Occipital lobe (tissue), 2 donors: Measurements from ENCODE around the gene IGSF22. TPM values are rescaled to one million over a fixed set of nuclear protein-coding genes. Genes with fewer than 3 reads are reported as not detected.

ENCODE experiments used
- DNase-seq: peaks from one replicate; lab custom pipeline; 2025; lab: John Stamatoyannopoulos, UW
- total RNA-seq: library from RNA; depleted of rRNA; stranded (reverse); fragments of >200 nt; gene quantifications from one replicate; pipeline ENCODE4 v1.2.3, GENCODE V29; 2014

Gene IGSF22
- 0.16 TPM for total RNA-seq

DNA sequence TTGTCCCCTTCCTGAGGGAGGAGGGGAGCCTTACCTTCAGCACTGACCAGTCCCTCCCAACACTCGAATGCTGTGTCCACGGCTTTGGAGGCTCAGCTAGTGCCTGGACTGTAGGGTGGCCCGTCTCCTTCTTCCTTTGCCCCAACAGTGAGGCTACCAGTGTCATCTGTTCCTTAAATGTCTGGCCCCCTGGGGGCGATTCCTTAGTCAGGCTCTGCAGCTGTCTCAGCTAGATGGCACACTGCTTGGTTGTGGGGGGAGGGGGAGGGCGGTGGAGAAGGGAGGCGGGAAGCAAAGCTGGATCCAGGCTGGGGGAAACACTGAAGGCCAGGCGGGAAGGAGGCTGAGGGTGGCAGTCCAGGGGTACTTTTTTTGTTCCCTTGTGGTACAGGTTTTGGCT, at the start of gene IGSF22:
Gene IGSF22 (minus strand): TSS at position 149 of the 400 bp plus-strand sequence. CDS start 1,952 bp downstream, outside the sequence.
- no peak for DNase-seq

DNA sequence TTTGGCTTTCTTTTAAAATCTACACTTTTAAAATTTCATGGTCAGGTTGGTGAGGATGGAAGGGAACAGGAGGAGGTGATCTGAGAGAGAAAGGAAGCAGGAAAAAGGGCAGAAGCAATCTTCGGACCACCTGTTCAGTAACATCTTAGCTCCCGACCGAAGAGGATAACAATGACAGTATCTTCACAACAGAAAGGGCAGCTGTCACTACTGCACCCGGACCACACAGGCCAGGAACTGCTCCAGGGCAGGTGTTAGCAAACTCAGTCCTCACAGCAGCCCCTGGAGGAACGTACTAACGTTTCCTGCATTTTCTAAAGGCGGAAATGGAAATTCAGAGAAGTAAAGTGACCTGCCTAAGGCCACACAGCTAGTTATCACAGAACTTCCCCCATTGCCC, 48.8 kb upstream of the IGSF22 start:
- no peak for DNase-seq

DNA sequence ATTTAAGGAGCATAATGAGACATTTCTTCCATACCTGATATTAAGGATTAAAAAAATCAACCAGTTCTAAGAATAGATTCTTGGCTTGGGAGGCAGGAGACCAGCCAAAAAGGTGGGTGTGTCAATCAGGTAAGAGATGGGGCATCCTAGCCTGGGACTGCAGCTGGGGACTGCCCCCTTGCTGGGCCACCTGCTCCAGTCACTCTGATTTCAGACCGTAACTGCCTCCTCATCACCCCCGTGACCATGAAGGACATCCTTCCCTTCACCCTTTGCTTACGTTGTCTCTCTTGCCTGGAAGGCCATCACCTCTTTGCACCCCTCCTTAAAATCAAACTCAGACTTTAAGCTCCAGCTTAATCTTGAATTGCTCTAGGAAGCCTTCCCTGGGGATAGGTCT, 47.7 kb upstream of the IGSF22 start:
- DNase-seq: no peak

DNA sequence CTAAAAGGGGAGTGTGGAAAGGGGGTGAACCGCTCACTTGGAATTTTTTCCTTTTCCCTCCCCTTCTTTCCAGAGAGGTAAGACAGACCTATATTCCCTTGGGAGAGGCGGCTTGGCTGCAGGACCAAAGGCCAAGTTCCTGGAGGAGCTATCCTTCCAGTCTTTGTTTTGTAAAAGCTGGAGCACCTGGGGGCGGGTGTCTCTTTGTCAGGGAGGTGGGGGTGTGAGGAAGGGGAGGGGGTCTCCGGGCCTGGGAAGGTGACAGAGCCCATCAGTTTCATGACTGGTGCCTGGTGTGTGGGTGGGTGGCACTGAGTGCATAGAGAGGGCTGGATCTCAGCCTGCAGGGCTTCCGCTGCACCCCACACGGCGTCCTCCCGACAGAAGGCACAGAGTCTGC, 47.1 kb upstream of the IGSF22 start:
- DNase-seq: no peak

DNA sequence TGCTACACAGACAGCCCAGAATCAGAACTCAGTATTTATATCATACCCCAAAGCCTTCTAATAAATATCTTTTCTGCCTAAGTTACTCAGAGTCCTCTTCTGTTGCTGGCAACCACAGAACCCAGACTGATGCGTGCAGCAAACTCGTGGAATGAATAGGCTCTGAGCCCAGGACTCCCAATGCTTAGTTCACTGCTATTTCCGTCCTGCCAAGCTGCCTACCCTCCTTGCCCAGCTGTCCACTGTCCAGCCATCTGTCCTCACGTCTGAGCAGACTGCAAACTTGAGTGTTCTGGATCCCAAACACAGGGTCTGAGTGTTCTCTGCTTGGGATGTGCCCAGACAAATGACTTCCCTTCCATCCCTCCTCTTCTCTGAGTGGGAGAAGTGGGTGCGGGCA, 46.2 kb upstream of the IGSF22 start:
- DNase-seq: peak; percentile 69

DNA sequence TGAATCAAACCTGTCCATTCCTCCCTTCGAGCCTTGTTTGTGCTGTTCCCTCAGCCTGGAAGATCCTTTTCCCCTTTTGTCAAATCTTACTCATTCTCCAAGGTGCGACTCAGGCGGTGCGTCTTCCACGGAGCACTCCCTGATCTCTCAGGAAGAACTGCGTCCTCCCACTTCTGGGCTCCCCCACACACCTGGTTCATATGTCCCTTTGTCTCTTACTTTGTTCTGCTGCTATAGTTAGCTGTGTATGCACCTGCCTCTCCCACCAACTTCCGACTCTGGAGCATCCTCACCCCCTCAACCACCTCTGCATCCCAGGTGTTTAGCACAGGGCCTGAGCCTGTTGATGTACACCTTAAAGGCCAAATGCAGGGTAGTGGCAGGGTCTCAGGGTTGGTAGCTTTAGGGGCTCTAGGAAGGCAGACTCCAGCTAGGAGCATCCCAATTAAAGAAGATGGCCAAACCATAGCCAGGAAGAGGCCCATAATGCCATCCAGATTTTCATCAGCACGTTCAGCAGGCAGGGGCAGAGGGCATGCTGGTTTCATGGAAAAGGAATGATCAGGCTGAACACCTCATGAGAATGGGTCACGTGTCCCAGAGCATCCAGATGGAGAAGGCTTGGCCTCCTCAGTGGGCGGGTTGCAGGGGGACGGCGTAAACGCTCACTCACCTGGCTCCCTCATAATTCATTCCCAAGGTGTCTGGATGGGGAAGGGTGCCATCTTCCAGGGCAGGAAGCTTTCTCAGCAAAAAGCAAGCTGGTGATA, 45.5 kb upstream of the IGSF22 start:
- DNase-seq: no peak

DNA sequence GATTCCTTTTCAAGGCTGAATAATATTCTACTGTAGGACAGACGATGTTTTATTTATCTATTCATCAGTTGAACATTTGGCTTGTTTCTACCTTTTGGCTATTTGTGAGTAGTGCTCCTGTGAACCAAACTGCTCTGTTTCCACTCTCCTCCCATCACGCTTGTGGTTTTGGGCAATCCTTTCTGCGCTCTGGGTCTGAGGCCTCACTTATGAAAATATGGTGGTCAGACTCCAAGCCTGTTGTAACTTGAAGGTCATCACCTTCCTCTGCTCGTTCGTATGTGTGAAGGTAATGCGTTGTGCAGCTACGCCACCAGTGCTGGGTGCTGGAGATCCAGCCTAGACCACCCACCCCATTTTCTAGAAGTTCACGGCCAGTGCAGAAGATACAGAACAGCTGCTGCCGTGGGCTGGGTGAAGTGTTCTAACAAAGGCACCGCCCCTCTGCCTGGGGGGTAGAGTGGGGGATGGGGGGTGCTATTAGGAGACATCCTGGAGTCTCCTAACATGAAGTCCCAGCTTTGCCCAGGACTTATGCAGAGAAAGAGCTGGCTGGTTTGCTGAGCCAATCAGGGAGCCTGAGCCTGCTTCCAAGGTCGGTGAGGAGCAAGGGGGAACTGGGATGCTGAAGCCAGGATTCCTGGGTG, 44.6 kb upstream of the IGSF22 start:
- no peak for DNase-seq

DNA sequence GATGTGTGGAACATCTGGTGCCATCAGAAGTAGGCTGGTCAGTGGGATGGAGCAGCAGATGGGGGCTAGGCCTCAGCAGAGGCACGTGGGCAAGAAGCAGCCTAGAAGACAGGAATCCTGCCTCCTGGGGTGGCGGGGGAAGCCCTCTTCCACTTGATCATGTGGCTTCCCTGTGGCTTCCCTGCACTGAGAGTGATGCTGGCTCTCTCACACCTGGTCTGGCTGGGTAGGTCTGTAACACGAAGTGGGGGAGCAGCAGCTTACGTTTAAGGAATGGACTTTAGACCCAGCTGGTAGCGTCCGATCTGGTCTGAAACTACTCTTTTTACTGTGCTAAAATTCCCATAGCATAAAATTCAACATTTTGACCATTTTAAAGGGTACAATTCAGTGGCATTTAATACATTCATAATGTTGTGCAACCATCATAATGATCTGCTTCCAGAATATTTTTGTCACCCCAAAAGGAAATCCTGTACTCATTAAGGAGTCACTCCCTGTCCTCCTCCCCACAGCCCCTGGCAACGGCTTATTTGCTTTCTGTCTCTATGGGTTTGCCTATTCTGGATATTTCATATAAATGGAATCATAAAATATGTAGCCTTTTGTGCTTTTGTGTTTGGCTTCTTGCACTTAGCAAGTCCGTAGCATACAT, 43.9 kb upstream of the IGSF22 start:
- no peak for DNase-seq

DNA sequence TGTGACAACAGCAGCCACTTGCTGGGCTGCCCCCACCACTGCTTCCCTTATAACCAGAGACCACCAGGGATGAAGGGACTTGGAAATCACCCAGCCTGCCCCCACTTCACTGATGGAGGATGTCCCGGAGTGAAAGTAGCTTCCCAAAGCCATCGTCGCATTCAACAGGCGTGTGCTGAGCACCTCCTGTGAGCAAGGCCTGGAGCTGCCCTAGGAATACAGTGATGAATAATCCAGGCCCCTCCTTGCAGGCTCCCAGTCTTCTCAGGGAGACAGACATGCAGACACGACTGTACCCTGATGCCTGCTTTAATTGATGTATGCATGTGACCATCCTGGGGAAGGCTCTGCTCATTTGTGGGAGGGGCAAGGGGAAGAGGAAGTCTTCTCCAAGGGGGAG, 43.0 kb upstream of the IGSF22 start:
- no peak for DNase-seq

DNA sequence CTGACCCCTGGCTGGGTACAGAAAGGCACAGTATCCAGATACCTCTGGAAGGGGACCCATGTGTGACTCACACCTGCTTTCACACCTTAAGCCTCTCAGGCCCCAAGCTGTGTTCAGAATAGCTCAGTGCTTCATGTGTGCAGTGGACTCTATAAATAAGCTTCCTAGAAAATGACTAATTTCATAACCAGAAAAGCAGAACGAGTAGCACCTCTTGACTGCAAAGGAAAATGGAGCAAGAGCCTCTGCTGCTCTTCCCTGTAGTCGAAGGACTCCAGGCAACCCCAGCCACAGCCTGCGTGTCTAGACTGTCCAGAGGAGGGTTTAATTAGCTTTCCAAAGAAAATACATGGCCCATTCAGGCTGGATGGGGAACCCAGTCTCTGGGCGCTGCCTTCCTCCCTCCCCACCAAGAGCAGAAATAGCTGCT, 42.5 kb upstream of the IGSF22 start:
- peak; percentile 73 for DNase-seq

DNA sequence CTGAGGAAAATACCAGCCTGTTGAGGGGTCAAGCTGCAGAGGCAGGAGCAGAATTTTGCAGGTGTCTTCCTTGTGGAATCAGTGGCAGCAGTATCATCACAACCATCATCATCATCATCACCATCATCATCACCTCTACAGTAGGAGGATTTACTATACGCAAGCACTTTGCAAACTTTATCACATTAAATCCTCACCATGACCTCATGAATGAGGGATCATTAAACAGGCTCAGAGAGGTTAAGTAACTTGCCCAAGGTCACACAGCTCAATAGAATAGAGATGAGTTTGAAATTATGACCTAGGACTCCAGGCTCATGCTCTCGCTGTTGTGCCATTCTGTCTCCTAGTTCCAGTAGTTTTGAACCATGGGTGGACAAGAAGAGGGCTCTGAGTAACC, 40.0 kb upstream of the IGSF22 start:
- DNase-seq: no peak

DNA sequence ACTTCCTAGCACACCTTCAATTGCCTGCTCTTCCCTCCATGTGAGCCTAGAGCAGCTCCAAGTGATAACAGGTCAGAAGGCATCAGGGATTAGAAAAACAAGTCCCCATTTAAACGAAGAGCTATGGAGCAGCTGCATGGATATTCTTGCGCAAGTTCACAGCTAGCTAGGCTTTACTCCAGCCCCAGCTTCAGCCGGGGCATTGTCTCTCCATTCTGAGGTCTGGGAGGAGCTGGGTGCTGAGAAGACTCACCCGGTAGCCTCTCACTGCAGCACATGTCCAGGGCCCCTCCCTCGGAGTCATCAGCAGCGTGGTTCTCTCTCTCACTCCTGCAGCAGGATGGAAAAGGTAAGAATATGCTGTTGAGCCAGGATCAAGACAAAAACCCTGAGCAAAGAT, 39.6 kb upstream of the IGSF22 start:
- no peak for DNase-seq

DNA sequence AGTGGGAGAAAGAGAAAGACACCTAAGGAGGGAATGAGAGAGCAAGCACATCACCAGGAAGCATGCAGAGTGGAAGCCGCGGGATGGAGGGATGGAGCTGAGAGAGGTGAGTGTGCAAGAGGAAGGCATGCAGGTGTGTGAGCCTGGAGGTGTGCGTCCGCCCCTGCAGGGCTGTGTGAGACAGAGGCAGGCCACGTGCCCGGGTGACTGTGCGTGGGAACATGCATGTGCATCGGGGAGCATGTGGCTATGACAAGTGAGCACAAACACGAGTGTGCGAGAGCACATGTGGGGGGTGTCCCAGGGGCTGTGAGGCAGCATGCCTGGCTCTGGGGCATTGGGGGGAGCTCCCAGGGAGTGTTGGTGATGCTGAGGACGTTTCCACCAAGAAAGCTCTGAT, 35.8 kb upstream of the IGSF22 start:
- no peak for DNase-seq

DNA sequence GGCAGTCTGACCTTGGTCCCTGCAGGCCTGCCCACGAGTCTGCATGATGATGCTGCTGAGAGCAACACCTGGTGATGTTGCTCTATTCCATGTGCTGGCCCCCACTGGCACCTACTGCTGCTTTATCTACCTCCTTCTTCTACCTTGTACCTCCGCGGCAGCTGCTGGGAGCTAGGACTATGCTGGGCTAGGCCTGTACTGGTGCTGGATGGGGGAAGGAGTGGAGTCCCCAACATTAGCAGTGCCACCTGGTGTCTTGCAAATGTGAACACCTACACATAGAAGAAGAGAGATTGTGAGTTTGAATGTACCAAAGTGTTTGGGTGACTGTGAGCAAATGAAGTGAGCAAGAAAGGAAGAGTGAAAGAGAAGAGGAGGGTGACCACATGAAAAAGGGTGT, 35.2 kb upstream of the IGSF22 start:
- no peak for DNase-seq

DNA sequence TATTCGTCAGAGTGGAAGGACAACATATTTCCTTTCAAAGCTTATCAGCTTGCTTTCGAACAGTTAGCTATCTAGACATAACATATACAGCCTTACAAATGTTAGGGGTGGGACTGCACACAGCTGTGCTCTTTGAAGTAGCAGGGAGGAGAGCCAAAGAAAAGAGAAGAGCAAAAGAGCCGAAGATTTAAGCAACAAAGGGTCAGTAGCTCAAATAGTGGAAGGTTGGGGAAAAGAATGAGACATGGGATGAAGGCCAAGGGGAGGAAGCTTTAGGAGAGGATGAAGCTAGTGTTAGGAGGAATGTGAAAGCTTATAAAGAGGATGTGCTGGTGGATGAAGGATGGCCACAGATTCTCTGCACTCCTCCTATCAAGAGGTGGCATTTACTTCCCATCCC, 31.8 kb upstream of the IGSF22 start:
- no peak for DNase-seq

DNA sequence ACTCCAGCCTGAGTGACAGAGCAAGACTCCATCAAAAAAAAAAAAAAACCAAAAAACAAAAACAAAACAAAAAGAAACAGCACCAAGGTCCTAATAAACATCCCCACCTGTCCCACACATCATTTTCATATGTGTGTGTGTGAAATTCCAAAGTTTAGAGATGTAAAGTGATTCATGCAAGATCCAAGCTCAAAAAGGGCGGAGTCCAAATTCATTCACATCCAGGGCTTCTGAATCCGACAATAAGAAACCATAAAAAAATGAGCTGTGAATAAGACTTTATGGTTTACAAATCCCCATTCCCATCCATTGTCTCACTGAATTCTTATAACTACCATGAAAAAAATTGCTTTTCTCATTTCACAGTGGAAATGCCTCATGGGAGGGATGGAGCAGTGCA, 30.9 kb upstream of the IGSF22 start:
- DNase-seq: no peak

DNA sequence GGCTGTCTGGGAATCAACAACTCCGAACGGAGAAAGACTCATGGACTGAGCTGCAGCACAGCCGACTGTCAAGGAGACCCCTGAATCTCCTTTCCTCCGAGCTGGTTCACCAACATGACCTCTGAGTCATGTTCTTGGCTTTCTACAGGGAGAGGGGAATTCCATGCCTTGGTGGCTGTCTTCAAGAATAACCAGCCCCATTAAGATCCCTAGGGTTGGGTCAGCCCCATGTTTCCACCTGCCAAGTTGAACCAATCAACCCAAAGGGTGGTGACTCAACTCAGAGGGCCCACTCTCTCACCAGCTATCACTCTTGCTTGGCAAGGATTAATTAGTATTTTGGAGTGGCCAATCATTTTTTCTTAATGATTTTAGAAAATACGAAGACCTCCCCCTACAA, 28.3 kb upstream of the IGSF22 start:
- DNase-seq: no peak

DNA sequence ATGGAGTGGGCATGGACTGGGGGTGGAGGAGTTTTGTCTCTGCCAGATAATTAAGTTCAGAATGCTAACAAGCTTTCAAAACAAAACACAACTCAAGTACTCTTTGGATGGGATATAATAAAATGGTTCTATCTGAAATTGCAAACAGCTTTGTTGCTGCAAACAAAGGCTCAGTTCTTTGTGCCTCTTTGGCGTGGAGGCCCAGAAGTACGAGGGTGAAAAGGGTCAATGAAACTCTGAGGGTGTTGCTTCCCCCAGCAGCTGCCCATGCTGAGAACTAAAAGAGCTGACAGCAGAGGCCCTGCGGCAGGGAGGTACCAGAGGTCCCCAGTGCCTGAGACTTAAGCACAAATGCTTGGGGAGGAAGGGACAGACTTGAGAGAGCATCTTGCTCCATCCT, 26.5 kb upstream of the IGSF22 start:
- no peak for DNase-seq

DNA sequence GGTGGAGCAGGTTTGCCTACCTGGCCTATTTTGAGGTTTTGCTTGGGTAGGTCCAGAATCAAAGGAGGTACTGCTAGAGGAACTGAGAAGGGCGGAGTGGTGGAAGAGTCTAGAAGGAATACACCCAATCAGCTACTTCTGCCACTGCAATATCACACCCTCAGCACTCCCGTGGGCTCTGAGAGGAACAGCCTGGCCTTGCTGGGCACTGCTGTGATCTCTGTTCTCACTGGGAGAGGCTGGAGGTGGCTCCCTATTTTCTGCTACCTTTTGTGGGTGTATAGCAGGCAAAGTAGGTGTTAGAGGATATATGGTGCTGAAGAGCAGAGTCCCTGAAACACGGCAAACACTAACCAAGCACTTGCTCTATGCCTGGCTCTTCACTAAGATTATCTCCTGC, 25.0 kb upstream of the IGSF22 start:
- DNase-seq: no peak

DNA sequence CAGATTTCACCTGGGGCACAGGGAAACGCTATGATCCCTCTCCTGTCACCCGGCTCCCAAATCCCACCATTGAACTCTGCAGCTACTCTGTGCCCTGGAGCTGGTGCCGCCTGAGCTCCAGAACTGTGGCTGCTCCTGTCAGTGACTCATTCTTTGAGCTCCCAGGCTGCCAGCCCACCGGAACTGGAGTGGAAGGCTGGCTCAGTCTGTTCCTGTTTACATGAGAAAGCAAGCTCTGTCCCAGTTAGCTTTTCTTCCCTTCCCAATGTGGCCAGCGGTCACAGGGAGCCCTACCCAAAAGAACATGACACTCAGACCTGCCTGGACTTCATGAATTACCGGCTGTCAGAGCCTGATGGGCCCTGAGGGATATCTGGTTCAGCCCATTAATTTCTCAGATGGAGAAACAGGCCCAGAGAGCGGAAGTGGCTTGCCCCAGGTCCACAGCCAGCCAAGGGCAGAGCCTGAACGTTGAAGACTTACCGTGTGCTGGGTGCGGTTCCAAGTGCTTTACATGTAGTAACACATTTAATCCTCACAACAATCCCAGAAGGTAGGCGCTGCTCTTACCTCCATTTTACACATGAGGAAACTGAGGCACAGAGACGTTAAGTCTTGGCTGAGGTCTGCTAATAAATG, 23.8 kb upstream of the IGSF22 start:
- DNase-seq: peak; percentile 82

DNA sequence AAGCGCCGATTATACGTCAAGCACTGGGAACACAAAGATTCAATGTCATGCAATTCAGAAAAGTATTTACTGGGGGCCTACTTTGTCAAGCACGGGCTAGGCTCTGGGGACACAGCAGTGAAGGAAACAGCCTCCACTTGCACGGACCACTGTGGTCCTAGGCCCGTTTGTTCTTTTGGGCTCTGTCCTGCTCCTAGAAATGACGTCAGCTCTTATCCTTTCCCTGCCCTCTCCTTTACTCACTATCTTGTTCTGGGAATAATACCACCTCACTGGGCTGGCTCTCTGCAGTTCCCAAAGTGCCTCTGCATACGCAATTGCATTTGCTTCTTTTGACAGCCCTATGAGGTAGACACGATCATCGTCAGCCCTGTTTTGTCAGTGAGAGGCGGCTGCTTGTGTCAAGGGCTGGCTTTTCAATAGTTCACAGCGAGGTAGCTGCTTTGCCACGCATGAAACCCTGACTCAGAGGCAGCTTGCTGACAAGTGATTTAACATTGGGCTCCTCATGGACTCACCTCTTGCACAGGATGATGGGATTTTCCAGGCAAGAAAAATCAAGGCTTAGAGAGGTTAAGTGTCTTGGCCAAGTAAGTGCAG, 22.9 kb upstream of the IGSF22 start:
- peak; percentile 25 for DNase-seq

DNA sequence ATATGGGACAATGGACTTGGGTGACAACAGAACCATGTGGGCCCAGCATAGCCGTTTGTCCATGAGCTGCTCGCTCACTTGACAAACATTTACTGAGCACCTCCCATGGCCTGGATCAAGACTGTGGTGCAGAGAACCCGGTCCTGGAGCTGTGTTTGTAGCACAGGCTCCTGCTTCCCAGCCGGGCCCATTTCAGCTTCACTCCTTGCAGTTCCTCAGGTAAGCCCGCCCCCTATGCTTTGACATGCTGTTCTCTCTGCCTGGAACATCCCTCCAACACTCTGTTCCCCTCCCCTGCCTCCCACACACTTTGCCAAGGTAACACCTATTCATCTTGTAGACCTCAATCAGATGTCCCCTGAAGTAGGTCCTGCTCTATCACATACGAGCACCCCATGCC, 19.3 kb upstream of the IGSF22 start:
- no peak for DNase-seq
